Measurements from ENCODE around the gene MCF2L2. TPM values are rescaled to one million over a fixed set of nuclear protein-coding genes. Genes with fewer than 3 reads are reported as not detected.

Gene MCF2L2
- total RNA-seq, 4 donors from 2014 or later = 0.16 to 0.66 (median 0.26) TPM

GRCh38 chr3:183338520-183338919, 89.9 kb downstream of the MCF2L2 start:
- no peak for TF ChIP-seq CTCF (IDR thresholded peaks at IDR 0.05; ENCODE audit: low read depth)

GRCh38 chr3:183332487-183332886, 95.9 kb downstream of the MCF2L2 start:
- TF ChIP-seq CTCF (IDR thresholded peaks at IDR 0.05; ENCODE audit: low read depth) = no peak

- no peak for TF ChIP-seq CTCF (IDR thresholded peaks at IDR 0.05; ENCODE audit: low read depth)
Measured at GRCh38 chr3:183331498-183331897, 96.9 kb downstream of the MCF2L2 start.

- TF ChIP-seq CTCF (IDR thresholded peaks at IDR 0.05; ENCODE audit: low read depth) = no peak
Measured at GRCh38 chr3:183330881-183331280, 97.5 kb downstream of the MCF2L2 start.

GRCh38 chr3:183329543-183329942, 98.9 kb downstream of the MCF2L2 start:
- TF ChIP-seq CTCF (IDR thresholded peaks at IDR 0.05; ENCODE audit: low read depth) = no peak

GRCh38 chr3:183328823-183329222, 99.6 kb downstream of the MCF2L2 start:
- no peak for TF ChIP-seq CTCF (IDR thresholded peaks at IDR 0.05; ENCODE audit: low read depth)

GRCh38 chr3:183328164-183328563, 100.3 kb downstream of the MCF2L2 start:
- TF ChIP-seq CTCF (IDR thresholded peaks at IDR 0.05; ENCODE audit: low read depth) = no peak
